Parathyroid adenoma (tissue), 2 donors: ENCODE data around the gene ESRRG.

Source experiments
- H2AFZ ChIP-seq: fragments of 300-600 bp; sonication (generic); one replicate; pipeline ENCODE4 v1.7.0; 2017; ENCODE audit warnings: antibody characterized with exemption, mild to moderate bottlenecking
- H3K27ac ChIP-seq: fragments of 300-600 bp; sonication (generic); one replicate; pipeline ENCODE4 v1.7.0; 2017
- H3K27me3 ChIP-seq: fragments of 300-600 bp; sonication (generic); one replicate; pipeline ENCODE4 v1.7.0; 2017; ENCODE audit warnings: low read length; ENCODE audit not compliant: control insufficient read depth, insufficient read depth
- H3K36me3 ChIP-seq: fragments of 300-600 bp; sonication (generic); one replicate; pipeline ENCODE4 v1.7.0; 2017; ENCODE audit warnings: low read length; ENCODE audit not compliant: control insufficient read depth, insufficient read depth
- H3K4me1 ChIP-seq: fragments of 300-600 bp; sonication (generic); one replicate; pipeline ENCODE4 v1.7.0; 2017; ENCODE audit warnings: control low read depth
- H3K4me2 ChIP-seq: fragments of 300-600 bp; sonication (generic); one replicate; pipeline ENCODE4 v1.7.0; 2017; ENCODE audit warnings: low read length
- H3K4me3 ChIP-seq: fragments of 300-600 bp; sonication (generic); one replicate; pipeline ENCODE4 v1.7.0; 2017; ENCODE audit warnings: low read depth, low read length
- H3K79me2 ChIP-seq: fragments of 300-600 bp; sonication (generic); one replicate; pipeline ENCODE4 v1.7.0; 2017; ENCODE audit warnings: control low read depth
- H3K9ac ChIP-seq: fragments of 300-600 bp; sonication (generic); one replicate; pipeline ENCODE4 v1.7.0; 2017; ENCODE audit warnings: mild to moderate bottlenecking
- H3K9me3 ChIP-seq: fragments of 300-600 bp; sonication (generic); one replicate; pipeline ENCODE4 v1.7.0; 2017; ENCODE audit warnings: low read length; ENCODE audit not compliant: control insufficient read depth
- CTCF ChIP-seq: fragments of 300-600 bp; sonication (generic); IDR thresholded peaks from one replicate; pipeline ENCODE4 v1.7.0; 2017; ENCODE audit warnings: antibody characterized with exemption, mild to moderate bottlenecking
- donor health status: primary hyperparathyroidism.

The ESRRG gene

GRCh38 chr1:216600730-216601609 is 122.3 kb downstream of the ESRRG start:
- Histone ChIP-seq H3K4me3 (peak overlapping the region; percentile 49), H3K27ac (peak overlapping the region; percentile 80), H3K9me3 (no peaks in the 10 kb centered on the region), H3K4me1 (no peaks in the 10 kb centered on the region), H3K79me2 (no peaks in the 10 kb centered on the region), H2AFZ (peak overlapping the region; percentile 63), H3K4me2 (peak overlapping the region; percentile 52), H3K9ac (no peak overlapping the region), H3K36me3 (no peaks in the 10 kb centered on the region), H3K27me3 (no peaks in the 10 kb centered on the region)
- no peak for TF ChIP-seq CTCF

GRCh38 chr1:216599851-216600250 is 123.4 kb downstream of the ESRRG start:
- no peaks in the 10 kb centered on the region for H3K27me3 ChIP-seq
- no peak overlapping the region for H2AFZ ChIP-seq
- H3K4me2 ChIP-seq, result no peak overlapping the region
- H3K36me3 ChIP-seq, result no peaks in the 10 kb centered on the region
- H3K27ac ChIP-seq, result no peak overlapping the region
- H3K9ac ChIP-seq, result no peak overlapping the region
- H3K4me3 ChIP-seq, result no peak overlapping the region
- H3K4me1 ChIP-seq, result no peaks in the 10 kb centered on the region
- no peak for TF ChIP-seq CTCF
- H3K79me2 ChIP-seq, result no peaks in the 10 kb centered on the region
- no peaks in the 10 kb centered on the region for H3K9me3 ChIP-seq

- Histone ChIP-seq H3K4me1 (no peaks in the 10 kb centered on the region), H3K27me3 (no peaks in the 10 kb centered on the region), H3K79me2 (no peaks in the 10 kb centered on the region), H3K27ac (no peak overlapping the region), H3K9me3 (no peaks in the 10 kb centered on the region), H3K4me3 (no peak overlapping the region), H3K36me3 (no peaks in the 10 kb centered on the region), H3K4me2 (no peak overlapping the region), H2AFZ (no peak overlapping the region), H3K9ac (no peak overlapping the region)
- no peak for TF ChIP-seq CTCF
Measured at GRCh38 chr1:216598448-216598847, 124.8 kb downstream of the ESRRG start.

GRCh38 chr1:216596281-216596862 is 126.9 kb downstream of the ESRRG start:
- Histone ChIP-seq H3K36me3 (no peaks in the 10 kb centered on the region), H3K27me3 (no peaks in the 10 kb centered on the region), H3K9ac (no peak overlapping the region), H3K79me2 (no peaks in the 10 kb centered on the region), H3K4me3 (no peak overlapping the region), H3K9me3 (no peaks in the 10 kb centered on the region), H3K4me2 (no peak overlapping the region), H3K4me1 (no peaks in the 10 kb centered on the region), H3K27ac (no peak overlapping the region), H2AFZ (no peak overlapping the region)
- TF ChIP-seq CTCF, result no peak
